Epithelial cell of proximal tubule (primary cell): ENCODE data around the gene CSPG4. TPM values are rescaled to one million over a fixed set of nuclear protein-coding genes. Genes with fewer than 3 reads are reported as not detected.

Source experiments
- DNase-seq: peaks from one replicate; pipeline ENCODE4 v3.0.0-alpha.2; 2011; ENCODE audit warnings: low read depth
- H3K4me3 ChIP-seq: 2 replicates; pipeline ENCODE4 v1.5.1; 2011; ENCODE audit warnings: low read depth, mild to moderate bottlenecking, low read length
- CTCF ChIP-seq: conservative IDR thresholded peaks from 2 replicates; pipeline ENCODE4 v1.5.1; 2012; ENCODE audit warnings: low read depth, mild to moderate bottlenecking, low read length
- total RNA-seq: library from RNA; depleted of rRNA; stranded (reverse); fragments of >200 nt; gene quantifications from 2 replicates; pipeline ENCODE4 v1.2.3, GENCODE V29; 2015

CSPG4 gene
- total RNA-seq, 1 donor from 2014 or later: 2.1 TPM

GRCh38 chr15:75669191-75669878, 43.3 kb downstream of the CSPG4 start:
- TF ChIP-seq CTCF: no peak
- no peak overlapping the region for H3K4me3 ChIP-seq
- DNase-seq: no peak

GRCh38 chr15:75666823-75667501, 45.7 kb downstream of the CSPG4 start:
- no peak overlapping the region for H3K4me3 ChIP-seq
- TF ChIP-seq CTCF: no peak
- DNase-seq: peak; percentile 51

- DNase-seq: no peak
- H3K4me3 ChIP-seq: no peak overlapping the region
- TF ChIP-seq CTCF: no peak
Measured at GRCh38 chr15:75663931-75664421, 48.7 kb downstream of the CSPG4 start.

GRCh38 chr15:75662823-75663519, 49.7 kb downstream of the CSPG4 start:
- H3K4me3 ChIP-seq: no peak overlapping the region
- no peak for DNase-seq
- TF ChIP-seq CTCF: no peak

GRCh38 chr15:75661756-75662140, 50.9 kb downstream of the CSPG4 start:
- H3K4me3 ChIP-seq: no peak overlapping the region
- no peak for TF ChIP-seq CTCF
- no peak for DNase-seq

- no peak for DNase-seq
- H3K4me3 ChIP-seq: no peak overlapping the region
- TF ChIP-seq CTCF: no peak
Measured at GRCh38 chr15:75661100-75661755, 51.4 kb downstream of the CSPG4 start.
